ENCODE measurements around the gene LMO7.

DNA sequence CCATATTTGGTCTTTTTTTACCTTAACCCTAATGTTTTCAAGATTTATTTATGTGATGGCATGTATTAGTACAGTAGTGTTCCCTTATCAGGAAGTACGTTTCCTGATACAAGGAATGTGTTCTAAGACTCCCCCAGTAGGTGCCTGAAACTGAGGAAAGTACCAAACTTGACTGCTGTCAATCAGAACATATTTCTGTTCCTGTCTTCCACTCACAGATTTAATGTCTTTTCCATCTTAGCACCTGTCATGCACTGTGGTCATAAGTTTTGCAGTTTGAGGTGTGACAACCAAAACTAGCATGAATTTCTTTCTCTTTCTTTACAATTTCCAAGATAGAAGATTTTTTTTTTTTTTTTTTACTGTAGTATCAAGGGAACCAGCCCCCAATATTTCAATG lies 62.9 kb downstream of the LMO7 start:
- TF ChIP-seq POLR2A (IDR thresholded peaks at IDR 0.05): no peak
- no peak for TF ChIP-seq CTCF (IDR thresholded peaks at IDR 0.05)

Measured in testis (tissue), 2 donors.